AG09309 (cell line): Measurements from ENCODE around the gene SIL1.

Experiments used
- DNase-seq: peaks from one replicate; pipeline ENCODE4 v3.0.0-alpha.2; 2010; ENCODE audit warnings: low read depth
- H3K4me3 ChIP-seq: 2 replicates; pipeline ENCODE4 v1.5.1; 2011; ENCODE audit warnings: mild to moderate bottlenecking, low read depth, low read length, moderate library complexity; ENCODE audit not compliant: control insufficient read depth
- TF ChIP-seq, protein P1 (sequence below): IDR thresholded peaks from 2 replicates; pipeline ENCODE4 v1.5.1; 2011; ENCODE audit warnings: mild to moderate bottlenecking, low read depth, low read length, inconsistent platforms; ENCODE audit not compliant: insufficient read depth, control insufficient read depth; ENCODE audit errors: missing control alignments

Gene SIL1

DNA sequence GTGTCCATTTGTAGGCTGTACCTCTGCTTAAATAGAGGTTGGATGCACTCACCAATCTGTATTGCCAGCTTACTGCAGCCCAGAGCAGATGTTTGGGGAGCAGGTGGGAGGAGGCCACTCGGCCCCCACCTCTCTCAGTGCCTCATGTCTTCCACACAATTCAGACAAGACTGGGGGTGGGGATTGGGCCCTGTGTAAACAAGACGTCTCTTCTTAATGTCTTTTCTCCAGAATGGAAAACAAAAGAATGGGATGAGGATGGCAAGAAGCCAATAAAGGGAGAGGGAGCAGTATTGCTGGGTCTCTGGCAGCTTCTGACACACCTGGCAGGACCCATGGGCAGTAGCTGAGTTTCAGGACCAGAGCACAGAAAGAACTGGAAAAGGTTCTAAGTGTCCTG, 64.9 kb downstream of the SIL1 start:
- DNase-seq: no peak
- H3K4me3 ChIP-seq: no peak overlapping the region
- TF ChIP-seq, protein P1, sequence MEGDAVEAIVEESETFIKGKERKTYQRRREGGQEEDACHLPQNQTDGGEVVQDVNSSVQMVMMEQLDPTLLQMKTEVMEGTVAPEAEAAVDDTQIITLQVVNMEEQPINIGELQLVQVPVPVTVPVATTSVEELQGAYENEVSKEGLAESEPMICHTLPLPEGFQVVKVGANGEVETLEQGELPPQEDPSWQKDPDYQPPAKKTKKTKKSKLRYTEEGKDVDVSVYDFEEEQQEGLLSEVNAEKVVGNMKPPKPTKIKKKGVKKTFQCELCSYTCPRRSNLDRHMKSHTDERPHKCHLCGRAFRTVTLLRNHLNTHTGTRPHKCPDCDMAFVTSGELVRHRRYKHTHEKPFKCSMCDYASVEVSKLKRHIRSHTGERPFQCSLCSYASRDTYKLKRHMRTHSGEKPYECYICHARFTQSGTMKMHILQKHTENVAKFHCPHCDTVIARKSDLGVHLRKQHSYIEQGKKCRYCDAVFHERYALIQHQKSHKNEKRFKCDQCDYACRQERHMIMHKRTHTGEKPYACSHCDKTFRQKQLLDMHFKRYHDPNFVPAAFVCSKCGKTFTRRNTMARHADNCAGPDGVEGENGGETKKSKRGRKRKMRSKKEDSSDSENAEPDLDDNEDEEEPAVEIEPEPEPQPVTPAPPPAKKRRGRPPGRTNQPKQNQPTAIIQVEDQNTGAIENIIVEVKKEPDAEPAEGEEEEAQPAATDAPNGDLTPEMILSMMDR: no peak

DNA sequence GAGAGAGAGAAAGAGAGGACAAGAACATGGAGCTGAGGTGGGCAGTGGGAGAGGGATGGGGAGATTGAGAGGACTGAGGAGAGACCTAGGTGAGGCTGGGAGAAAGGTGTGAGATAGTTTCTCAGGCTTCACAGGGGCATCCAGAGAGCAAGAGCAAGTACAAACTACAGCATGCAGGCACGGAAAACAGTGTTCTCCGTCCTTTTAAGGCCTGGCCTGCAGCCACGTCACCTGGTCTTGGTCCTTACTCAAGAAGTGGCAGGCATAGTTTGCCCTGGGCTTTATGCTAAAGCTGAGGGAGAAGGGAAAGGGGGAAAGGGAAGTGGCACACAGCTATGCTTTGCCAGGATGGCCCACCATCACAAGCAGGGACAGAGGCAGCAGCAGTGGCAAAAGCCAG, 65.7 kb downstream of the SIL1 start:
- no peak for DNase-seq
- H3K4me3 ChIP-seq: no peak overlapping the region
- TF ChIP-seq, protein P1: no peak

DNA sequence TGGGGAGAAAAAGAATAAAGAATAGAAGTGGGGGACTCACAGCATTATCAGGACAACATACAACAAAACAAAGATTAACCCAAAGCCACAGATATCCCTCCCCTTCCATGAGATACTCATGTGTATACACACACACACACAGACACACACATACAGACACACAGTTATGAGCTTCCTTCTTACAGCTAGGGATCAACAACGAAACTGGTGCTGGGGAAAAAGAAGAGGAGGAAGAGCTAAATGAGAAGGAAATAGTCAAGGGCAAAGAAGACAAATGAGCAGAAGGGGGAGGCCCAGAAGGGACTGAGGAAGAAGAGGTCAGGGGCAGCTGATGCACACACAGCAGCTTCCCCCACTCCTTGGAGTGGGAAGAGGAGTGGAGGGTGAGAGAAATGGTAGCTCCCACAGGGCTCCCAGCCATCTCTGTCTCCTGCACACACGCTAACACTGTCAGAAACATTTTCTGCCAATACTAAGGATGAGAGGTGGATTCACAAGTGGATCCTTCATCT, 66.2 kb downstream of the SIL1 start:
- no peak overlapping the region for H3K4me3 ChIP-seq
- TF ChIP-seq, protein P1: no peak
- no peak for DNase-seq

DNA sequence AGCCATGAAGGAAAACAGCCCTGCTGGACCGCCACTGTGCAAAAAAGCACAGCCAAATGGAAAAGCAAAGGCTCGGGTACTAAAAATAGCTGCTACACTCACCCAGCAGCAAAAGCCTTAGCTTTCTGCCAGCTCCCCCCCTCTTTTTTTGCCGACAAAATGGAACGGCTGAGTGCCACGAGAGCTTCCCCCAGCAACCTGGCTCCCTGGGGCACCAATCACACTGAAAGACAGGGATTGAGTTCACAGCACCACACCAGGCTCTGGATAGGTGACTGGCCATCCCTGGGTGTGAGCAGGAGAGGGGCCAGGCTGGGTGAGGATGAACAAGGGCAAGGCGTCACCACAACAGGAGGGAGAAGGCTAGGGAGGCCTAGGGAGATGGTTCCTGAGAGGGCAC, 66.7 kb downstream of the SIL1 start:
- H3K4me3 ChIP-seq: peak overlapping the region; percentile 16
- TF ChIP-seq, protein P1: no peak
- no peak for DNase-seq

DNA sequence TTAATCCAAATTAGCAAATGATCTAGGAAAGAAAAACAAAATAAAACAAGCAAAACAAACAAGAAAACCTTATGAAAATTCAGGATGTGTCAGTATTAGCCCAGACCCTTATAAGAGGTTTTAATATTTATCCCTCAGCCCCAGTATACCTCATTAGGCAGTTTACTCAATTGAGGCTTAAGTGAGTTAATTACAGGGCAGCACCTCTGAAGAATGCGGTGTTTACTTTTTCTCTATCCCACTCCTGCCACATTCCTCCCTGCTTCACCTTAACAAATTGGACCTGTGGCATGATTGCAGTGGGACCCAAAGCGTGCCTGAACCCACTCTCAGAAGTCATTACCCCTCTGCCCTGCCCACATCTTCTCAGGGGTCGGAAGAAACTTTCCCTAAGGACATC, 67.1 kb downstream of the SIL1 start:
- no peak for DNase-seq
- H3K4me3 ChIP-seq: no peak overlapping the region
- TF ChIP-seq, protein P1: no peak

DNA sequence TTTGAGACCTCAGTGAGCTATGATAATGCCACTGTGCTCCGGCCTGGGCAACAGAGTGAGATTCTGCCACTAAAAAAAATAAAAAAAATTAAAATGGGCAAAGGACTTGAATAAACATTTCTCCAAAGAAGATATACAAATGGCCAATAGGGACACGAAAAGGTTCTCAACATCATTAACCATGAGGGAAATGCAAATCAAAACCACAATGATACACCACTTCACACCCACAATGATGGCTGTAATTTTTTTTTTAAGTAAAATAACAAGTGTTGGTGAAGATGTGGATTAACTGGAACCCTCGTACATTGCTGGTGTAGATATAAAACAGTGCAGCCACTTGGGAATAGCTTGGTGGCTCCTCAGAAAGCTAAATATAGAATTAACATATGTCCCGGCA, 68.0 kb downstream of the SIL1 start:
- no peak for DNase-seq
- TF ChIP-seq, protein P1: no peak
- no peak overlapping the region for H3K4me3 ChIP-seq

DNA sequence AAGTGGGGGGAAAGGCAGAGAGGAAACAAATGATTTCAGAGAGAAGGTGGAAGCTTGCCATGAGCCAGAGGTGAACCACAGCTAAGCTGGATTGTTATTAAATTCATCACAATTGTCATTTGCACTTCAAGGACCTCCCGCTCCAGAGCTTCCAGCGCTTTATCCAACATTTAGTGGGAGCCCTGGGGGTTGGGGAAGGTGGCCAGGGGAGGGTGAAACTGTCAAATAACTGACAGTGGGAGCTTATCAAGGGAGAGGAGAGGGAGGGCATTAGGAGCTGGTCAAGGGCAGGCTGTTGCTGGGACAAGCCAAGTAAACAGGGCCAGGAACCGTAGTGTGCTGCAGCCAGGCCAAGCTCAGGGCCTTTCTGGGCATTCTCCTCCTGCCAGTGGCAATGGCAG, 71.5 kb downstream of the SIL1 start:
- no peak for DNase-seq
- TF ChIP-seq, protein P1: no peak
- no peak overlapping the region for H3K4me3 ChIP-seq
